Stimulated activated CD4-positive, alpha-beta T cell treated with anti-CD3 and anti-CD28 coated beads, Interleukin-15, amount 100 ng/mL, for 1 hour (primary cell): Measurements from ENCODE around the gene SLC12A2.

Experiments used
- DNase-seq, 2 donors: peaks; one replicate each; pipeline ENCODE4 v3.0.0-alpha.2; 2020; ENCODE audit warnings: low read depth in 1 of 2, low spot score in 1 of 2

SLC12A2 gene

DNA sequence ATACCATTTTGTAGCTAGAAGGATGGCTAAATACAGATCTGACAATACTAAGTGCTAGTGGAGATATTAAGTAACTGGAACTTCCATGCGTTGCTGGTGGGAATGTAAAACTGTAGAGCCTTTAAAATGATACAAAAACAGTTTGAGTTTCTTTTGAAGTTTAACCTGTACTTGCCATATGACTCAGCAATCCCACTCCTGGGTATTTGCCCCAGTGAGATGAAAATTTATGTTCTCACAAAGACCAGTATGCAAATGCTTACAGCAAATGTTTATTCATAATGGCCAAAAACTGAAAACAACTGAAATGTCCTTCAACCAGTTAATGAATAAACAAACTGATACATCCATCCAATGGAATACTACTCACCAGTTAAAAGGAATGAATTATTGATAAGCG lies 137.3 kb downstream of the SLC12A2 start:
- no peak for DNase-seq

DNA sequence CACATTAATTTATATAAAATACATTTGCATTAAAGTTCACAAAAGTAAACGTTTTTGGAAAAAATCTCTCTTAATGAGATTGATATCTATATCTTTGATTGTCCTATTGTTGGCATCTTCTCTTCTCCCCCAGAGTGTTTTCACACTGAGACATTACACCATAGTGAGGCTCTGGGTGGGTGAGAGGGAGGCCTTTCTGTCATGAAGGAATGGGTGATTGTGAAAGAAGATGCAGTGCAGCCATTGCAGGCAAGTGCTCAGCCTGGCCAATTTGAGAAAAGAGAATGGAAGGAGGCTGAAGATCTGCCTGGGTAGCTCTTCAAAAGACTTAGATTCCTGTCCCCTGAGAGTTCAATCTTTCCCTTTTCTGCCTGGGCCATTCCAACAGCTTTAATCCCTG lies 140.8 kb downstream of the SLC12A2 start:
- DNase-seq: no peak

- no peak for DNase-seq
Observed at GRCh38 chr5:128225245-128226030, 141.9 kb downstream of the SLC12A2 start.

DNA sequence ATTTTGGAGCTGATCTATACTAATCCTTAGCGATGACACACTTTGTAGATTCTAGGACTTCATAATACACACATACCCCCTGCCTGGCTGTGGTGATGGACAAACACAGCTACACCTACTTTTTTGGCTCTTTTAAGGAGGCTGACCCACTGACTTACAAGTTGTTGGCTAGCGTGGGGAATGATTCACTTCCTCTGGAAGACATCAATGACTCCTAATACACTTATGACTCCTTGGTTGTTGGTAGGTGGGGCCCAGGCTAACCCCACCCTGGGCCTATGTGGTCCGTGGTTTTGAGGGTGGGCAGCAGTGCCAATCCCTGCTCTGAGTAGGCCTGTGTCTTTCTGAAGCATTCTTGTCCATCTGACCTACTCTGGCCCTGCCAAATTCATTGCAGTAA lies 144.4 kb downstream of the SLC12A2 start:
- no peak for DNase-seq

DNA sequence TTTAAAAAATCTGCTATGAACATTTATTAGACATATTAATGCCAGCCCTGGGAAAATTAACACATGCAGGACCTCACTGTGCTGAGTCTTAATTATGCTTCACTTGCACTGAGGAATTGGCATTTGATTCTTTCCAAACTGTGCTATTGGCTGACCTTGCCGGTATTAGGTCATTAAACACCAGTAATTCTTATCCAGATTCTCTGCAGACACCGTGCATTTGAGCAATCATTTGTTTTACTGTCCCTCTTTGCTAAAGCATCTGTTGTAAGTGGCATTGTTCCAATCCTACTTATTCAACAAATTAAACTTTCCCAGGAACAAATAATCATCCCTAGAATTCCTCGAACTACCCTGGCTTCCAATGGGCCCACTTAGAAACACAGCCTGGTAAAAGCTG lies 145.0 kb downstream of the SLC12A2 start:
- DNase-seq: no peak

GRCh38 chr5:128234928-128235641 lies 151.5 kb downstream of the SLC12A2 start:
- DNase-seq: no peak

- no peak for DNase-seq
Observed at GRCh38 chr5:128236334-128236733, 152.8 kb downstream of the SLC12A2 start.

DNA sequence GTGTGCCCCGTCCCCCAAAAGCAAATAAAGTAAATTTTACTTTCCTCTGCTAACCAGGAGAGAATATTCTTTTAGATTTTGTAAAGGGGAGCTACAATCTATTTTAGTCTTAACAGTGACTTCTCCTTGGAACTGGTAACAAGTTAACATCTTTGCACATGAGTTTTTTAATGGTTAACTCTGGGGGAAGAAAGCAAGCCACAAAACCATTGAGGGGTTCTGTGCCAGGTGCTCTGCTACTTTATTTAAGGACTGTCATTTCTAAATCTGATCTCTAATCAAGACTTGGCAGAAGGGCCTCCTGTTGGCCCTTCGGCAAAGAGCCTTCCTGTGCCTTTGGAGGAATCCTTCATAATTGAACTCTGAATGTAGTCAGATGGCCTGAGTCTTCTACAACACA lies 153.4 kb downstream of the SLC12A2 start:
- DNase-seq: no peak

DNA sequence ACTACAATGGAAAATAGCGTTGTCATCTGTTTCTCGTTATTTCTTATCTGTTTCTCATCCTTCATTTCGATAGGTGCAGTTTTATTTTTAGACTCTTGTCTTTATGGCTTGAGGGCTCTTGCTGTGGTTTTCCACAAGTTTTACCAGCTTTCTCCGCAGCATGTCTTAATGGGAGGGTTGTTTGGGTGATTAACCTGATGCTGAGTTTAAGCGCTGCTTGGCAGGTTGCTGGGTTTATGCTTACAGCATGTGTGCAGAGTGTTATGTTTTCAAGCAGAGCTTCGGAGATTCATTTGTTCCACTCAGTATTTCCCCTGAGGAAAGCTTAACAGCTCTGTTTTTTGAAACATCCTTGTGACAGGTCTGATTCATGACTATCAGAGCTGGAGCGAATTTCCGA lies 154.0 kb downstream of the SLC12A2 start:
- DNase-seq: no peak
